ENCODE measurements around the gene SLC66A2. TPM values are rescaled to one million over a fixed set of nuclear protein-coding genes. Genes with fewer than 3 reads are reported as not detected.

The SLC66A2 gene
- total and polyA plus RNA-seq, 8 donors = 17.3 to 69.8 (median 24.4) TPM

DNA sequence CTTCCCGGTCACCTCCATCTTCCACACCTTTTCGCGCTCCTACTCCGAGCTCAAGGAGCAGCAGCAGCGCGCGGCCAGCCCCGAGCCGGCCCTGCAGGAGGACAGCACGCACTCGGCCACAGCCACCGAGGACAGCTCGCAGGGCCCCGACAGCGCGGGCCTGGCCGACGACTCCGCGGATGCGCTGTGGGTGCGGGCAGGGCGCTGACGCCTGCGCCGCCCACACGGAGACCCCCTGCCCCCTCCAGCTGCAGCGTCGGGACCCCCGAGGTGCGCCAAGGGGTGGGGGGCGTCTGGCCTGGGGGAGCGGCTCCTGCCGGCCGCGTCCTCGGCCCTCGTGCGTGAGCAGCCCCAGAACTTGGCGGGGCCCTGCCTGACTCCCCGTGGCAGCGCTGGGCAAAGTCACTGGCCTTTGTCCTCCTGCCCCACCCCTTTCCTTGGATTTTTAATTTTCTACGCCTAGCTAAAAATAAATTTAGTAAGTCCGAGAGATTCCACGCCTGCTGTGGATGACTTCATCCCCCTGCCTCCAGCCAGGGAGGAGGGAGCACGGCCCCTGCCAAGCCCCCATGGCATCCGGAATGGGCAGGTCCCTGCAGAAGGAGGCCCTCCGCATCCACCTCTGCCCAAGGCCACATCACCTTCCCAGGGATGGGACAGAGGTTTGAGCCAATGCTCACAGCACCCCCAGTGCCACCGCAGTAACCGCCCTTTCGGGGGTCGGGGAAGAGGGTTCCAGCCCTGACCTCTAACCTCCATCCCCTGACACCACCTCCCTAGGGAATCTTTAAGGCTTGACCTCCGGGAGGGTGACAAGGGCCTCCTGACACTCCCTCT, 51.6 kb downstream of the SLC66A2 start:
- Histone ChIP-seq H3K36me3 (peaks cover 0 to 32% of the 10 kb centered on the region in 2 donors), H3K27ac (no peak overlapping the region), H3K4me3 (no peak overlapping the region), H3K27me3 (no peaks in the 10 kb centered on the region), H3K4me1 (no peaks in the 10 kb centered on the region), H3K9me3 (peaks cover 0 to 84% of the 10 kb centered on the region in 2 donors)
- intact Hi-C loops (cut with DNase I) = no loop called here
- ATAC-seq (no peak), DNase-seq (peak in 2 of 4 donors; percentile 32 to 67)
- TF ChIP-seq, protein P1, sequence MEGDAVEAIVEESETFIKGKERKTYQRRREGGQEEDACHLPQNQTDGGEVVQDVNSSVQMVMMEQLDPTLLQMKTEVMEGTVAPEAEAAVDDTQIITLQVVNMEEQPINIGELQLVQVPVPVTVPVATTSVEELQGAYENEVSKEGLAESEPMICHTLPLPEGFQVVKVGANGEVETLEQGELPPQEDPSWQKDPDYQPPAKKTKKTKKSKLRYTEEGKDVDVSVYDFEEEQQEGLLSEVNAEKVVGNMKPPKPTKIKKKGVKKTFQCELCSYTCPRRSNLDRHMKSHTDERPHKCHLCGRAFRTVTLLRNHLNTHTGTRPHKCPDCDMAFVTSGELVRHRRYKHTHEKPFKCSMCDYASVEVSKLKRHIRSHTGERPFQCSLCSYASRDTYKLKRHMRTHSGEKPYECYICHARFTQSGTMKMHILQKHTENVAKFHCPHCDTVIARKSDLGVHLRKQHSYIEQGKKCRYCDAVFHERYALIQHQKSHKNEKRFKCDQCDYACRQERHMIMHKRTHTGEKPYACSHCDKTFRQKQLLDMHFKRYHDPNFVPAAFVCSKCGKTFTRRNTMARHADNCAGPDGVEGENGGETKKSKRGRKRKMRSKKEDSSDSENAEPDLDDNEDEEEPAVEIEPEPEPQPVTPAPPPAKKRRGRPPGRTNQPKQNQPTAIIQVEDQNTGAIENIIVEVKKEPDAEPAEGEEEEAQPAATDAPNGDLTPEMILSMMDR (IDR thresholded peaks at IDR 0.05) = no peak

DNA sequence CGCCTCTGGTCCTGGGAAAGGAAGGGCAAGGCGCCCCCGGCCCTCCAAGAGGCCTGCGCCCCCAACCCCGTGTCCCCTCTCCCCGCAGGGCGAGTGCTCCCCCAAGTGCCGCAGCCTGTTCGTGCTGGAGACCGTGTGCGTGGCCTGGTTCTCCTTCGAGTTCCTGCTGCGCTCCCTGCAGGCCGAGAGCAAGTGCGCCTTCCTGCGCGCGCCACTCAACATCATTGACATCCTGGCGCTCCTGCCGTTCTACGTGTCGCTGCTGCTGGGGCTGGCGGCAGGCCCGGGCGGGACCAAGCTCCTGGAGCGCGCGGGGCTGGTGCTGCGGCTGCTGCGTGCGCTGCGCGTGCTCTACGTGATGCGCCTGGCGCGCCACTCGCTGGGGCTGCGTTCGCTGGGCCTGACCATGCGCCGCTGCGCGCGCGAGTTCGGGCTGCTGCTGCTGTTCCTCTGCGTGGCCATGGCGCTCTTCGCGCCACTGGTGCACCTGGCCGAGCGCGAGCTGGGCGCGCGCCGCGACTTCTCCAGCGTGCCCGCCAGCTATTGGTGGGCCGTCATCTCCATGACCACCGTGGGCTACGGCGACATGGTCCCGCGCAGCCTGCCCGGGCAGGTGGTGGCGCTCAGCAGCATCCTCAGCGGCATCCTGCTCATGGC, 52.4 kb downstream of the SLC66A2 start:
- TF ChIP-seq, protein P1 (IDR thresholded peaks at IDR 0.05) = no peak
- H3K27me3 ChIP-seq = no peaks in the 10 kb centered on the region
- H3K36me3 ChIP-seq = peaks cover 0 to 24% of the 10 kb centered on the region in 2 donors
- DNase-seq (peak in 2 of 4 donors; percentile 24 to 74), ATAC-seq (no peak)
- H3K9me3 ChIP-seq = peaks cover 0 to 85% of the 10 kb centered on the region in 2 donors
- H3K27ac ChIP-seq = no peak overlapping the region
- no peaks in the 10 kb centered on the region for H3K4me1 ChIP-seq
- intact Hi-C loops (cut with DNase I) = no loop called here
- H3K4me3 ChIP-seq = no peak overlapping the region

DNA sequence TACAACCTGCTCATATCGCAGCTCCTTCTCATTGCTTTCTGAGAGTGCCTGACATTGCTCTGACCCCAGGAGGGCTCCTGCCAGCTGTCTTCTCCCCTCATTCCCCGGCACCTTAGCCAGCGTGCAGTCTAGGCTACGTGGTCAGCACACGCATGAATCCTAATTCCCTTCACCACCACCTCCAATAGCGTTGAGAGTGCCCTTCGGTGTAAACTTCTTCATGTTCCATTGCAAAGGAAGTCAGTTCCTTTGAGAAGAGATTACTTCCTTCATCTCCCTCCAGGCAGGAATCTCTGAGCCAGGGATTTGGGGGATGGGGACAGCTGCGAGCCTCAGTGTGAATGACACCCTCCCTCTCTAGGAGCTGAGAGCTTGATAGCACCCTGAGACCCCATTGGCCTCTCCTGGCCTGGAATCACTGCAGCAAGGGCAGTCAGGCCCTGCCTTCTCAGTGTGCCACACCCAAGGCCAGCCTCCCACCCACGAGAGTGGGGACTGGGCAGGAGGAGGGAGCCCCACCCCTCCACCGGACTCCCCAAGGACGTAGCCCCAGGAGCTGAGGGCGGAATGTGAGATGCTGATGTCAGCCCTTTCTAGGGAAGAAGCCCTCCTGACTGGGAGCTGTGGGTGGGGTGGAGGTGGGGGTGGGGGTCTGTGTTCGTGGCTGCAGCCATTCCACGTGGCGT, 53.4 kb downstream of the SLC66A2 start:
- Histone ChIP-seq H3K9me3 (peaks cover 0 to 91% of the 10 kb centered on the region in 2 donors), H3K4me1 (no peaks in the 10 kb centered on the region), H3K27ac (no peak overlapping the region), H3K27me3 (no peaks in the 10 kb centered on the region), H3K36me3 (peaks cover 0 to 14% of the 10 kb centered on the region in 2 donors), H3K4me3 (no peak overlapping the region)
- intact Hi-C loops (cut with DNase I) = no loop called here
- TF ChIP-seq, protein P1 (IDR thresholded peaks at IDR 0.05) = no peak
- ATAC-seq (no peak), DNase-seq (no peak)

DNA sequence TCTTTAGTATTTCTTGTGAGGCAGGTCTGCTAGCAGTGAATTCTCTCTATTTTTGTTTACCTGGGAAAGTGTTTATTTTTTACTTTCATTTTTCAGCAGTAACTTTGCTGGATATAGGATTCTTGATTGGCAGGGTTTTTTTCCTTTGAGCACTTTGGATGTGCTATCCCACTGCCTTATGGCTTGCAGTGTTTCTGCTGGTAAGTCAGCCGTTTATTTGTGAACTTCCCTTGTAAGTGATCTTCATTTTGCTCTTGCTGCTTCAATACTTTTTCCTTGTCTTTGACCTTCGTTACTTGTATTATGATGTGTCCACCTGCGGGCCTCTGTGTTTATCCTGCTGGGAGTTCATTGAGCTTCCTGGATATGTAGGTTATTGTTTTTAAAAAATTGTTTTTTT, 54.7 kb downstream of the SLC66A2 start:
- intact Hi-C loops (cut with DNase I) = no loop called here
- H3K4me1 ChIP-seq = no peaks in the 10 kb centered on the region
- ATAC-seq (no peak), DNase-seq (no peak)
- H3K36me3 ChIP-seq = peaks cover 0 to under 1% of the 10 kb centered on the region in 2 donors
- TF ChIP-seq, protein P1 (IDR thresholded peaks at IDR 0.05) = no peak
- H3K9me3 ChIP-seq = peaks cover 0 to 95% of the 10 kb centered on the region in 2 donors
- no peak overlapping the region for H3K4me3 ChIP-seq
- no peaks in the 10 kb centered on the region for H3K27me3 ChIP-seq
- H3K27ac ChIP-seq = no peak overlapping the region

DNA sequence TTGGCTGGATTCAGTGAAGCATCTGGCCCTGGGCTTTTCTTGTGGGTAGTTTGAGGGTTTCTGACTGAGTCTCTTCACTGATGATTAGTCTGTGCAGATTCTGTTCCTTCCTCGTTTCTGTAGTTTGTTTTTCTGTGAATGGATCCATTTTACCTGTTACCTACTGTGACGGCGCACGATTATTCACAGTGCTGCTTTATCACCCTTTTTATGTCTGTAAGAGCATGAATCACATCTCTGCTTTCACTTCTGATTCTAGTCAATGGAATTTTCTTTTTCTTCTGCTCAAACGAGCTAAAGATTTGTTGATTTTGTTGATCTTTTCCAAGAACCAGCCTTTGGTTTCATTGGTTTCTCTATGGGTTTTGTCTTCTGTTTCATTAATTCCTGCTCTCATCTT, 60.8 kb downstream of the SLC66A2 start:
- no peak for DNase-seq
- Histone ChIP-seq H3K4me3 (no peak overlapping the region), H3K9me3 (peaks cover 0 to 82% of the 10 kb centered on the region in 2 donors), H3K27me3 (no peaks in the 10 kb centered on the region), H3K27ac (no peak overlapping the region), H3K36me3 (no peaks in the 10 kb centered on the region), H3K4me1 (no peaks in the 10 kb centered on the region)
- TF ChIP-seq, protein P1 (IDR thresholded peaks at IDR 0.05) = no peak
- no peak for ATAC-seq
- intact Hi-C loops (cut with DNase I) = no loop called here

All from left lung (tissue), 10 donors.